OCI-LY1 (cell line): ENCODE measurements around the gene TTR.

Experiments used
- EZH2 ChIP-seq: fragments of 200-600 bp; sonication (generic), shearing (Covaris generic); IDR thresholded peaks from 2 replicates; pipeline ENCODE4 v1.8.0; 2017; ENCODE audit warnings: borderline replicate concordance, mixed run types, mild to moderate bottlenecking, antibody characterized with exemption, low read length, moderate library complexity, mixed read lengths
- TF ChIP-seq, protein P1 (sequence below): fragments of 200-600 bp; sonication (generic), shearing (Covaris generic); IDR thresholded peaks from 2 replicates; pipeline ENCODE4 v1.5.1; 2017; ENCODE audit warnings: mild to moderate bottlenecking, antibody characterized with exemption, low read length, moderate library complexity, mixed read lengths

GRCh38 chr18:31565782-31566512 lies 25.7 kb upstream of the TTR start:
- TF ChIP-seq, protein P1, sequence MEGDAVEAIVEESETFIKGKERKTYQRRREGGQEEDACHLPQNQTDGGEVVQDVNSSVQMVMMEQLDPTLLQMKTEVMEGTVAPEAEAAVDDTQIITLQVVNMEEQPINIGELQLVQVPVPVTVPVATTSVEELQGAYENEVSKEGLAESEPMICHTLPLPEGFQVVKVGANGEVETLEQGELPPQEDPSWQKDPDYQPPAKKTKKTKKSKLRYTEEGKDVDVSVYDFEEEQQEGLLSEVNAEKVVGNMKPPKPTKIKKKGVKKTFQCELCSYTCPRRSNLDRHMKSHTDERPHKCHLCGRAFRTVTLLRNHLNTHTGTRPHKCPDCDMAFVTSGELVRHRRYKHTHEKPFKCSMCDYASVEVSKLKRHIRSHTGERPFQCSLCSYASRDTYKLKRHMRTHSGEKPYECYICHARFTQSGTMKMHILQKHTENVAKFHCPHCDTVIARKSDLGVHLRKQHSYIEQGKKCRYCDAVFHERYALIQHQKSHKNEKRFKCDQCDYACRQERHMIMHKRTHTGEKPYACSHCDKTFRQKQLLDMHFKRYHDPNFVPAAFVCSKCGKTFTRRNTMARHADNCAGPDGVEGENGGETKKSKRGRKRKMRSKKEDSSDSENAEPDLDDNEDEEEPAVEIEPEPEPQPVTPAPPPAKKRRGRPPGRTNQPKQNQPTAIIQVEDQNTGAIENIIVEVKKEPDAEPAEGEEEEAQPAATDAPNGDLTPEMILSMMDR: no peak
- no peak for TF ChIP-seq EZH2
